Measurements from ENCODE around the gene PCBP2. TPM values are rescaled to one million over a fixed set of nuclear protein-coding genes. Genes with fewer than 3 reads are reported as not detected.

PCBP2 gene
- total and polyA plus RNA-seq, 12 donors: 255 to 1,158 (median 546) TPM

DNA sequence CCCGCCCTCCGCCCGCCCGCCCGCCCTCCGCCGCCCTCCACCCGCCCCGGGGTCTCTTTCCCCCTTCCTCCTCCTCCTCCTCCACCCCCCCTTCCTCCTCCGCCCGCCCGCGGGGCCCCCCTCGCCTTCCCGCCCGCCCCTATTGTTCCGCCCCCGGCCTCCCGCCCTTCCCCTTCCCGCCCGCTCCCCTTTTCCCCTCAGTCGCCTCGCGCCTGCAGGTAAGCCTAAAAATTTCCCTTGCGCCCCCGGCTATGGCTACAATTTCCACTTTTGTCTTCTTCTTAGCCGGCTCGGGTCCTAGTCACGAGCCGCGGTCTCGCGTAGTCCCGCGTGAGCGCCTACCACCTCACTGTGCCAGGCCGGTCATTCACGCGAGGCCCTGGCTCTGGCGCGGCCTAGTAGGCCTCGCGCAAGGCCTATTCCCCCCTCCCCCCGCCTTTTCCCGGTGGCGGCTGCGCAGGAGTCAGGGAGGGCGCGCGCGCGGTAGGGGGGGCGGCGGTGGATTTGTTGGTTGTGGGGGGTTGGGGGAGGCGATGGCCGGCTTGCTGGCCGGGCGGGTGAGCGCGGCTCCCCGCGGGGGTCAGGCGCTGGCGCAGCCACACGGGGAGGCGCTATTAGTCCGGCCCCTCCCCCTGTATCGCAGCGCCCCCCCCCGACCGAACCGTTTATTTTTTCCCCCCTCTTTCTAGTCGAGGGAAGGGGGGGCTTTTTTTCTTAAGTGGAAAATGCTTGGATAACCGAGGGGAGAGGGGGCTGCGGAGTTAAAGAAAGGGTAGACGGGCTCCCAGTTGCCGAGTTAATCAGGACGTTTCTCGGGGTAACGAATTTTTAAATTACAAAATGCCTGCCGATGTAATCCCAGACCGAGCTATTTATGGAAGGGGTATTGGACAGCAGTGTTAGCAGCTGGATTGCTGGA, 516 bp downstream of the PCBP2 start:
- peak overlapping the region; percentile 85 to 99 (median 95) for H3K27ac ChIP-seq
- H3K4me3 ChIP-seq: peak overlapping the region; percentile 13 to 92 (median 63)
- TF ChIP-seq, protein P1, sequence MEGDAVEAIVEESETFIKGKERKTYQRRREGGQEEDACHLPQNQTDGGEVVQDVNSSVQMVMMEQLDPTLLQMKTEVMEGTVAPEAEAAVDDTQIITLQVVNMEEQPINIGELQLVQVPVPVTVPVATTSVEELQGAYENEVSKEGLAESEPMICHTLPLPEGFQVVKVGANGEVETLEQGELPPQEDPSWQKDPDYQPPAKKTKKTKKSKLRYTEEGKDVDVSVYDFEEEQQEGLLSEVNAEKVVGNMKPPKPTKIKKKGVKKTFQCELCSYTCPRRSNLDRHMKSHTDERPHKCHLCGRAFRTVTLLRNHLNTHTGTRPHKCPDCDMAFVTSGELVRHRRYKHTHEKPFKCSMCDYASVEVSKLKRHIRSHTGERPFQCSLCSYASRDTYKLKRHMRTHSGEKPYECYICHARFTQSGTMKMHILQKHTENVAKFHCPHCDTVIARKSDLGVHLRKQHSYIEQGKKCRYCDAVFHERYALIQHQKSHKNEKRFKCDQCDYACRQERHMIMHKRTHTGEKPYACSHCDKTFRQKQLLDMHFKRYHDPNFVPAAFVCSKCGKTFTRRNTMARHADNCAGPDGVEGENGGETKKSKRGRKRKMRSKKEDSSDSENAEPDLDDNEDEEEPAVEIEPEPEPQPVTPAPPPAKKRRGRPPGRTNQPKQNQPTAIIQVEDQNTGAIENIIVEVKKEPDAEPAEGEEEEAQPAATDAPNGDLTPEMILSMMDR (IDR thresholded peaks at IDR 0.05): peak in 3 of 6 experiments; percentile 6 to 35 (median 8)
- TF ChIP-seq POLR2A (IDR thresholded peaks at IDR 0.05): peak in 1 of 2 donors; percentile 46
- intact Hi-C loops (cut with DNase I): loop anchor here in 1 of 2 donors (5.0 kb wide), 1 partner anchor 50 kb away; the partner anchor contains the start of gene TARBP2
- WGBS, 4 donors: 0 to 1% (median 1%) methylated on average over 10 to 76 of the region's 82 CpGs
- H3K27me3 ChIP-seq: no peaks in the 10 kb centered on the region
- peak; percentile 93 to 96 (median 95) for DNase-seq
- H3K36me3 ChIP-seq (replicated peaks in 1 of 2): peaks cover 0 to 39% of the 10 kb centered on the region in 2 donors
- peaks cover 11 to 28% of the 10 kb centered on the region in 2 donors for H3K4me1 ChIP-seq (replicated peaks in 1 of 2)
- H3K9me3 ChIP-seq (replicated peaks in 1 of 3): no peaks in the 10 kb centered on the region

DNA sequence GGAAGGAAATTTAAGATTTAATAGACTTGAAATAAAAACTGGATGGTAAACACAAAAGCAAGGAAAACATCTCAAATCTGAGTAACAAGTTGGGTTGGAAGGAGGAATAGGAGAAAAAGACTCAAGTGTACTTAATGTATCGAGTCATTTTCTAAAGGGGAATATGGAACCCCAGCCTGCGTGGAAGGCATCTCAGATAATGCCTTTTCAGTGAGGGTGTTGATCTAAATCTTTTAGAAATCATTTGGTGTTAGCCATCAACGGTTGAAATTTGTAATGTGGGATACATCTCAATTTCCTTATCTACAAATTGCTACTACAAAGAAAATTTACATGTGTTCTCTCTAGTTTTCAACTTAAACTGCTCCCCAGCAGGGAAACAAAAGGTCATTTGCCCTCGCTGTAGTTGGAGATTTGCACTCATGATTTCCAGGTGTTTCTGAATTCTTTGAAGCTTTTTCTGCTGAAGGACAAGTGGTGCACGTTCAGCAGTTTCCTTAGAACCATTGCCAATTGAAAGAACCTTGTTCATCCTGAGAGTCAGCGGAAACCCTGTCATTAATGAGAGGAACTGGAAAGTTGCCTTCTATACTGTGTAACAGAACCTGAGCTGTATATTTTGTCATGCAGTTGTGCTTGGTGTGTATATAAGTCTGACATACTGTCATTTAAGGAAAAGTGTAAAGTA, 2.2 kb downstream of the PCBP2 start:
- intact Hi-C loops (cut with DNase I): loop anchor here in 1 of 2 donors (5.0 kb wide), 1 partner anchor 48 kb away; the partner anchor contains the start of gene TARBP2
- TF ChIP-seq, protein P1 (IDR thresholded peaks at IDR 0.05): no peak
- TF ChIP-seq POLR2A (IDR thresholded peaks at IDR 0.05): no peak
- Histone ChIP-seq H3K9me3 (replicated peaks in 1 of 3) (no peaks in the 10 kb centered on the region), H3K36me3 (replicated peaks in 1 of 2) (peaks cover 0 to 52% of the 10 kb centered on the region in 2 donors), H3K4me1 (replicated peaks in 1 of 2) (peaks cover 11 to 28% of the 10 kb centered on the region in 2 donors), H3K4me3 (peak overlapping the region in 1 of 4 donors; percentile 92), H3K27me3 (no peaks in the 10 kb centered on the region), H3K27ac (peak overlapping the region in 2 of 5 donors; percentile 68 to 95)
- DNase-seq: no peak
- WGBS, 4 donors: 18 to 23% (median 20%) methylated on average over 6 of the region's 6 CpGs

GRCh38 chr12:53454707-53455106, 2.8 kb downstream of the PCBP2 start:
- intact Hi-C loops (cut with DNase I): loop anchor here in 1 of 2 donors (5.0 kb wide), 1 partner anchor 48 kb away; the partner anchor contains the start of gene TARBP2
- Histone ChIP-seq H3K4me3 (no peak overlapping the region), H3K27me3 (no peaks in the 10 kb centered on the region), H3K4me1 (replicated peaks in 1 of 2) (peaks cover 11 to 28% of the 10 kb centered on the region in 2 donors), H3K27ac (peak overlapping the region in 2 of 5 donors; percentile 9 to 68), H3K36me3 (replicated peaks in 1 of 2) (peaks cover 0 to 58% of the 10 kb centered on the region in 2 donors), H3K9me3 (replicated peaks in 1 of 3) (no peaks in the 10 kb centered on the region)
- DNase-seq: peak in 1 of 7 donors; percentile 19
- 23 to 37% (median 35%) methylated on average over 3 of the region's 3 CpGs for WGBS, 4 donors
- no peak for TF ChIP-seq POLR2A (IDR thresholded peaks at IDR 0.05)
- TF ChIP-seq, protein P1 (IDR thresholded peaks at IDR 0.05): no peak

All from adrenal gland (tissue), 12 donors.